IMR-90 (cell line): ENCODE measurements around the gene NPY4R. TPM values are rescaled to one million over a fixed set of nuclear protein-coding genes. Genes with fewer than 3 reads are reported as not detected.
"Not testable (repeated sequence)": the region's sequence is repeated elsewhere in the genome, so short reads cannot be mapped to it uniquely, and the experiment has no call there.

ENCODE experiments used
- ATAC-seq: fragments of 200-7000 bp; cut with Tn5 transposase; 2 replicates; pipeline ENCODE4 v1.9.1; 2020; ENCODE audit warnings: low read depth, mild to moderate bottlenecking, moderate library complexity
- BruUV-seq: library from RNA; stranded (reverse); fragments of 400-500 nt; replicated peaks from 2 replicates; lab custom pipeline; 2021; lab: Mats Ljungman, UMichigan
- CTCF ChIA-PET: fragments of 300-600 bp; formaldehyde crosslinking; extraction: SDS; loops from one replicate; lab custom pipeline; 2021; ENCODE audit warnings: antibody characterized with exemption; lab: Yijun Ruan, JAX
- POLR2A ChIA-PET: fragments of 300-600 bp; sonication (Branson Sonifier 250); formaldehyde crosslinking; loops from one replicate; lab custom pipeline; 2022; ENCODE audit warnings: antibody characterized with exemption; ENCODE audit not compliant: unreplicated experiment; lab: Charles Lee
- DNase-seq: peaks from one replicate; pipeline ENCODE4 v3.0.0; 2013
- H2AFZ ChIP-seq: replicated peaks from 2 replicates; pipeline ENCODE3; 2013; ENCODE audit warnings: low read length, mild to moderate bottlenecking; ENCODE audit not compliant: poor library complexity
- H2AK5ac ChIP-seq: 2 replicates; pipeline ENCODE4 v1.6.1; 2013; ENCODE audit warnings: low read depth, low read length, inconsistent platforms
- H2AK9ac ChIP-seq: replicated peaks from 2 replicates; pipeline ENCODE3; 2013; ENCODE audit warnings: mild to moderate bottlenecking, low read depth, low read length, moderate library complexity; ENCODE audit not compliant: poor library complexity
- H2BK120ac ChIP-seq: 2 replicates; pipeline ENCODE4 v1.6.1; 2013; ENCODE audit warnings: low read depth, low read length, inconsistent platforms
- H2BK15ac ChIP-seq: 3 replicates; pipeline ENCODE4 v1.6.1; 2013; ENCODE audit warnings: low read depth, low read length, inconsistent platforms
- H2BK20ac ChIP-seq: 2 replicates; pipeline ENCODE4 v1.6.1; 2013; ENCODE audit warnings: low read depth, mild to moderate bottlenecking, inconsistent platforms, low read length, moderate library complexity
- H2BK5ac ChIP-seq: 2 replicates; pipeline ENCODE4 v1.6.1; 2013; ENCODE audit warnings: mild to moderate bottlenecking, low read depth, low read length, inconsistent platforms; ENCODE audit not compliant: poor library complexity, severe bottlenecking
- H3K14ac ChIP-seq: replicated peaks from 2 replicates; pipeline ENCODE4 v1.6.1; 2013; ENCODE audit warnings: low read depth, low read length, inconsistent platforms
- H3K18ac ChIP-seq: 2 replicates; pipeline ENCODE4 v1.6.1; 2013; ENCODE audit warnings: low read depth, low read length, control low read depth
- H3K23ac ChIP-seq: 2 replicates; pipeline ENCODE4 v1.6.1; 2013; ENCODE audit warnings: low read depth, low read length, inconsistent platforms
- H3K27ac ChIP-seq: 2 replicates; pipeline ENCODE4 v1.5.1; 2013; ENCODE audit warnings: mild to moderate bottlenecking, control low read depth, low read length; ENCODE audit not compliant: insufficient read depth
- H3K27me3 ChIP-seq: 2 replicates; pipeline ENCODE4 v1.6.1; 2013; ENCODE audit warnings: low read length; ENCODE audit not compliant: control insufficient read depth, insufficient read depth
- H3K36me3 ChIP-seq: 2 replicates; pipeline ENCODE4 v1.6.1; 2013; ENCODE audit warnings: low read length, mixed read lengths; ENCODE audit not compliant: control insufficient read depth, insufficient read depth
- H3K4ac ChIP-seq: 2 replicates; pipeline ENCODE4 v1.6.1; 2013; ENCODE audit warnings: low read depth, low read length, inconsistent platforms
- H3K4me1 ChIP-seq: 2 replicates; pipeline ENCODE4 v1.6.1; 2013; ENCODE audit warnings: low read length, mixed read lengths; ENCODE audit not compliant: control insufficient read depth, insufficient read depth
- H3K4me2 ChIP-seq: 2 replicates; pipeline ENCODE4 v1.6.1; 2013; ENCODE audit warnings: low read depth, mild to moderate bottlenecking, control low read depth, low read length, moderate library complexity
- H3K4me3 ChIP-seq: 2 replicates; pipeline ENCODE4 v1.5.1; 2013; ENCODE audit warnings: low read depth, mild to moderate bottlenecking, control low read depth, low read length, moderate library complexity; ENCODE audit not compliant: insufficient read depth
- H3K56ac ChIP-seq: 2 replicates; pipeline ENCODE4 v1.6.1; 2013; ENCODE audit warnings: low read length, inconsistent platforms; ENCODE audit not compliant: insufficient read depth; ENCODE audit errors: extremely low read depth
- H3K79me1 ChIP-seq, 2 experiments: 2 replicates each; pipeline ENCODE4 v1.6.1; 2013; ENCODE audit warnings: low read length in 2 of 2, inconsistent platforms in 1 of 2, low read depth in 1 of 2
- H3K9ac ChIP-seq: 2 replicates; pipeline ENCODE4 v1.6.1; 2013; ENCODE audit warnings: low read depth, low read length, control low read depth
- H3K9me1 ChIP-seq: 2 replicates; pipeline ENCODE4 v1.6.1; 2013; ENCODE audit warnings: low read length, inconsistent platforms; ENCODE audit not compliant: insufficient read depth
- H3K9me3 ChIP-seq: 2 replicates; pipeline ENCODE4 v1.6.1; 2013; ENCODE audit warnings: low read length; ENCODE audit not compliant: control insufficient read depth, insufficient read depth
- H4K20me1 ChIP-seq: 2 replicates; pipeline ENCODE4 v1.6.1; 2013; ENCODE audit warnings: low read length, inconsistent platforms; ENCODE audit not compliant: insufficient read depth
- H4K5ac ChIP-seq: 2 replicates; pipeline ENCODE4 v1.6.1; 2013; ENCODE audit warnings: mild to moderate bottlenecking, low read depth, low read length, control low read depth
- H4K8ac ChIP-seq, 2 experiments: 2 replicates each; pipeline ENCODE4 v1.6.1; 2013; ENCODE audit warnings: low read depth in 2 of 2, low read length in 2 of 2, control low read depth in 1 of 2, inconsistent platforms in 1 of 2
- H4K91ac ChIP-seq: 2 replicates; pipeline ENCODE4 v1.6.1; 2013; ENCODE audit warnings: low read depth, low read length, inconsistent platforms; ENCODE audit not compliant: insufficient read depth
- WGBS, 2 experiments: methylation state at CpG; one replicate each; pipeline versions ENCODE4 v1.1.5 to v1.1.7; 2013; ENCODE audit warnings: missing lambda C conversion rate in 2 of 2; ENCODE audit not compliant: insufficient read length in 1 of 2; ENCODE audit errors: extremely low coverage in 2 of 2; 5-methylcytosine and 5-hydroxymethylcytosine counted together
- dilution Hi-C: fragments of 300-500 bp; cut with HindIII; formaldehyde crosslinking; loops from one replicate; pipeline ENCODE4 v1.14.3; 2018; ENCODE audit warnings: low sequenced_read_pairs; ENCODE audit not compliant: unreplicated experiment
- in situ Hi-C: fragments of 300-500 bp; cut with MboI; formaldehyde crosslinking; loops from 3 replicates; pipeline ENCODE4 v1.14.3; 2019; ENCODE audit warnings: low sequenced_read_pairs, inconsistent platforms, mixed read lengths
- intact Hi-C: fragments of 100-400 bp; cut with micrococcal nuclease; formaldehyde crosslinking; loops from 2 replicates; pipeline ENCODE4 v1.10.0; 2022
- polyA plus RNA-seq, 3 experiments: library from polyadenylated mRNA; depleted of rRNA; stranded (reverse); fragments of >200 nt; gene quantifications; 2 replicates each; pipeline ENCODE4 v1.2.3, GENCODE V29; 2012; ENCODE audit warnings: low replicate concordance in 1 of 3
- total RNA-seq: library from RNA; depleted of rRNA; stranded (reverse); fragments of >200 nt; gene quantifications from 2 replicates; pipeline ENCODE4 v1.2.3, GENCODE V29; 2012

NPY4R gene
- total and polyA plus RNA-seq, 2 of the 4 experiments (the other 2 are of a cell fraction), result 0.56 to 1.1 TPM

DNA sequence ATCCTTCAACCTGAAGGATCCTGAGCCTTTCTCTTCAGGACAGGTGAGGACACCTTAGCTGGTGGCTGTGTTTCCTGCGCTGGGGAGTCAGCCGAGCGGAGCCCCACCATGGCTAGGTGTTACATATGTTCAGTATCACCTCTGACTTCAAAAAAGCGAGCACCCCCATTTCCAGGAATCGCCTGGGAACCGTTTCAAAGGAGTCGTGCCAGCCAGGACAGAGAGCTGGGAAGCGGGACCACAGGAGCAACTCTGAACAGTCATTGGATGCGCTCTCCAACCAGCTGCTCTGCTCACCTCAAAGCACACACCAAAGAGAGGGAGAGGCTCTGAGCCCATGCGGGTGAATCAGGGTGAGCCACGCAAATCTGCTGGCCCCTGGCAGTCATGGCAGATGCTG lies 24.5 kb upstream of the NPY4R start:
- H3K79me1 ChIP-seq, dilution Hi-C loops, H3K9ac ChIP-seq, H4K8ac ChIP-seq, POLR2A ChIA-PET, H3K4ac ChIP-seq, H2AFZ ChIP-seq, CTCF ChIA-PET, H3K23ac ChIP-seq, in situ Hi-C loops, H3K18ac ChIP-seq, H3K56ac ChIP-seq, H4K91ac ChIP-seq, BruUV-seq, H3K4me2 ChIP-seq, H4K20me1 ChIP-seq, H4K5ac ChIP-seq, H2BK20ac ChIP-seq, intact Hi-C loops, H3K27me3 ChIP-seq, H2BK15ac ChIP-seq, H3K4me1 ChIP-seq, H3K36me3 ChIP-seq, H3K9me1 ChIP-seq, H3K4me3 ChIP-seq, ATAC-seq, H3K27ac ChIP-seq, H3K14ac ChIP-seq, H2BK5ac ChIP-seq, H3K9me3 ChIP-seq, H2AK9ac ChIP-seq, DNase-seq, H2AK5ac ChIP-seq, H2BK120ac ChIP-seq: not testable (repeated sequence)
- no CpG with 5 or more reads among the region's 11 CpGs for WGBS, 2 experiments

DNA sequence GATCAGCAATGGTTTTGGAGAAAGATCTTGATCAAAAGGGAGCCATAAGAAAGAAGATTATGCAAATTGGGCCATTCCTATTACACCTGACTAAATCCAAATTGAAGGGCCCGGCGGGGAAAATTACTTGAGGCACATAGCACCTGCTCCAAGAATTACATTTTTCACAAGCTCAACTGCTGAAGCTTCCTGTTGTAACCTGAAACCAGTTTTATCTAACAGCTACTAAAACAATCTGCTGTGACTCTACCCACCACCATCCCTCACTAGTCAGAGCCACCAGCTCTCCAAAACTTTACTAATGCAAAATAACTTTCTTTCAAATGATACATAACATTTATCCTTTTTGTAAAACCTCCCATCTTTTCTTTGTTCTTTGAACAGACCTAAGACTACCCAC lies 20.7 kb upstream of the NPY4R start:
- H3K14ac ChIP-seq, H3K4me1 ChIP-seq, H3K9ac ChIP-seq, H3K9me3 ChIP-seq, H2BK120ac ChIP-seq, intact Hi-C loops, POLR2A ChIA-PET, H4K91ac ChIP-seq, H3K56ac ChIP-seq, dilution Hi-C loops, H3K79me1 ChIP-seq, H3K23ac ChIP-seq, H3K27me3 ChIP-seq, H4K20me1 ChIP-seq, BruUV-seq, DNase-seq, H3K4ac ChIP-seq, CTCF ChIA-PET, H3K27ac ChIP-seq, H2BK15ac ChIP-seq, H3K4me3 ChIP-seq, H4K5ac ChIP-seq, H2AFZ ChIP-seq, H2BK5ac ChIP-seq, H4K8ac ChIP-seq, H2AK9ac ChIP-seq, H3K9me1 ChIP-seq, ATAC-seq, H2AK5ac ChIP-seq, H3K18ac ChIP-seq, H3K36me3 ChIP-seq, H2BK20ac ChIP-seq, in situ Hi-C loops, H3K4me2 ChIP-seq: not testable (repeated sequence)
- WGBS, 2 experiments, result no CpG with 5 or more reads among the region's 2 CpGs
